ENCODE measurements around the gene FUT6. TPM values are rescaled to one million over a fixed set of nuclear protein-coding genes. Genes with fewer than 3 reads are reported as not detected.
"Not testable (repeated sequence)": the region's sequence is repeated elsewhere in the genome, so short reads cannot be mapped to it uniquely, and the experiment has no call there.

Gene FUT6
- total RNA-seq, 2 experiments from 2014 or later: not detected

DNA sequence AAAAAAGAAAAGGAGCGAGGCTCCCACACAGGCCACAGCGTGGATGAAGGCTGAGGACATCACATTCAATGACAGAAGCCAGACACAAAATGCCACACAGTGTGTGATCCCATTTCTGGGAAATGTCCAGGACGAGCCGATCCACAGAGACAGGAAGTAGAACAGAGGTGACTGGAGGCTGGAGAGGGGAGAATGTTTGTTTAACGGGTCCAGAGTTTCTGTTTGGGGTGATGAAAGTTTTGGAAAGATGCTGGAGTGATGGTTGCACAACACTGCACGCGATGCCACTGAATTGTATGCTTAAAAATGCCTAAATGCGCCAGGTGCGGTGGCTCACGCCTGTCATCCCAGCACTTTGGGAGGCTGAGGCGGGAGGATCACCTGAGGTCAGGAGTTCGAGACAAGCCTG is 31.5 kb upstream of the FUT6 start:
- Mint-ChIP-seq H3K4me1 (ENCODE audit: low read depth) (no peaks in the 10 kb centered on the region), H3K27me3 (ENCODE audit: low read depth) (peaks cover 2% of the 10 kb centered on the region), H3K9me3 (no peaks in the 10 kb centered on the region), H3K27ac (no peak overlapping the region), H3K36me3 (ENCODE audit: low read depth) (no peaks in the 10 kb centered on the region), H3K4me3 (no peak overlapping the region)
- DNase-seq: no peak
- CTCF ChIA-PET: no interaction called here
- intact Hi-C loops (cut with micrococcal nuclease): no loop called here

DNA sequence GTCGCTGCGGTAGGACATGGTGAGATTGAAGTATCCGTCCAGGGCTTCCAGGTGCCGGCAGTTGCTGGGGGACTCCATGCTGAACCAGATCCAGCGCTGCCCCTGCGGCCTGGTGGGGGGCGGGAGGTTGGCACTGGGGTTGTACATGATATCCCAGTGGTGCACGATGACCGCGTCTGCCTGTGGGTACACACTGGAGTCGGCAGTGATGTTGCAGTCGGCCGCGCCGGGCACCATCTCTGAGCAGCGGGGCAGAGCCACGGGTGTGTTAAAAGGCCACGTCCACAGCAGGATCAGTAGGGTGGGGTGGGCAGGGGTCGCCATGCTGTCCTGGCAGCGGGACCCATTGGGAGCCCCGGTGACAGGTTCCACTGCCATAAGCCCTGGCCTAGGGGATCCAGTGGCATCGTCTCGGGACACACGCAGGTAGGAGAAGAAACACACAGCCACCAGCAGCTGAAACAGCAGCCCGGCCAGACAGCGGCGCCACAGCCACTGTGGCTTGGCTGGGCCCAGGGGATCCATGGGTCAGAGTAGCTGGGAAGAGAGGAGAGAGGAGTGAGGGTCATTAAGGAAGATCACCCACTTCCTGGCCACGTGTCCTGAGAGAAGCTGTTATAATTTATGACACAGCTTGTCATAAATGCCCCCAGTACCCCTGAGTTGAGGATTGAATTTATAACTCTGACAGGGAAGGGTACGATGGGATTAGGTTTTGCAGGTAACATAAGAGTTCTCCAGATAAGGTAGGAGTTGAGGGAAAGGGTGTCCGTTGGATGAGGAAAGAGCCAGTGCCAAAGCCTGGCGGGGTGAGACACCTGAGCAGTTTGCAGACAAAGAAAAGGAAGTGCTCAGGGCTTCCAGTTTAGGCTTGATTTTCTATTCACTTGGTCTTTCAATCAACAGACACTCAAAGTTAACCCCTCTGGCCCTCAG is 28.0 kb upstream of the FUT6 start:
- intact Hi-C loops (cut with micrococcal nuclease): no loop called here
- Mint-ChIP-seq H3K4me1 (ENCODE audit: low read depth) (no peaks in the 10 kb centered on the region), H3K27me3 (ENCODE audit: low read depth) (no peaks in the 10 kb centered on the region), H3K27ac (no peak overlapping the region), H3K4me3 (no peak overlapping the region), H3K36me3 (ENCODE audit: low read depth) (no peaks in the 10 kb centered on the region), H3K9me3 (no peaks in the 10 kb centered on the region)
- no peak for DNase-seq
- CTCF ChIA-PET: no interaction called here

DNA sequence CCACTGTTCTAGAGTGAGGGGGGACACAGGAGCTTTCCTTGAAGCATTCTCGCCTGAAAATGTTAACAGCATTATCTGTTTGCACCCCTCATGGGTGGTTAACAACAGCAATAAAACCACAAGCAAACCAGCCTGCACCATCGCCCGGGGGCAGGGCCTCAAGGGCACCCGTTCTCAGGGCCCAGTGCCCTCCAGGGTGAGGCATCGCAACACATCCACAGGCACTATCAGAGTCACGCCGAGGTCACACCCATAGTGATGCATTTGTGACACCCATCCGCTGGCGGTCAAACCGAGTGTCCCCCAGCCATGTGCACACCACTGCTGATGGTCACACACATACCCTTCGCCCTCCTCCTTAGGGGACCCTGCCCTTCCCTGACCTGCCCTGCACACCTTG is 26.3 kb upstream of the FUT6 start:
- no peaks in the 10 kb centered on the region for H3K9me3 Mint-ChIP-seq
- DNase-seq: no peak
- H3K4me1 Mint-ChIP-seq (ENCODE audit: low read depth): no peaks in the 10 kb centered on the region
- no peak overlapping the region for H3K4me3 Mint-ChIP-seq
- H3K27ac Mint-ChIP-seq: no peak overlapping the region
- H3K36me3 Mint-ChIP-seq (ENCODE audit: low read depth): no peaks in the 10 kb centered on the region
- intact Hi-C loops (cut with micrococcal nuclease): no loop called here
- no peaks in the 10 kb centered on the region for H3K27me3 Mint-ChIP-seq (ENCODE audit: low read depth)
- CTCF ChIA-PET: no interaction called here

DNA sequence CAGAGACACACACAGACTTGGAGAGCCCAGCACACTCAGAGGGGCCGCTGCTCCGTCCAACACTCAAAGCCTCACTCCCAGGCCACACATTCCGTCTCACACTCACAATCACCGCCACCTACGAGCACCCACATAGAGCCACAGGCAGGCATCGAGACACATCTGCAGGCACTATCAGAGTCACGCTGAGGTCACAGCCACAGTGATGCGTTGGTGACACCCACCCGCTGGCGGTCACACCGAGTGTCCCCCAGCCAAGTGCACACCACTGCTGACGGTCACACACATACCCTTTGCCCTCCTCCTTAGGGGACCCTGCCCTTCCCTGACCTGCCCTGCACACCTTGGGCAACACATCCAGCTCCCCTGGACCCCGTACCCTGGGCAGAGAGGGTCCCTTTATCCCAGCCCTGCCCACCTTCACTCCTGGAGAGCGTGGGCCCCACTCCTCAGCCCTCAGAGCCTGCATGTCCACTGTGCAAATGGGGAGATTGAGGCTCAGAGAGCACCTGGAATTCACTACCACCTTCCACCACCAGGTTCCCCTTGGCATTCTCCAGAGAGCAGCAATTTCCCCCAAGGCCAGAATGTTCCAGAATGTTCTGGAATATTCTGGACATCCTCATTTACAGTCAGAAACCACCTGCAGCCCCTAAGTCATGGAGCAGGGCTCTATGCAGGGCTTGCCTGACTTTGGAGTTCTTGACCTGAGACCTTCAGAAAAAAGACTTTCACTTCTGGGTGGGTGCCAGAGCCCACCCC is 25.4 kb upstream of the FUT6 start:
- Mint-ChIP-seq H3K9me3 (no peaks in the 10 kb centered on the region), H3K27me3 (ENCODE audit: low read depth) (no peaks in the 10 kb centered on the region), H3K36me3 (ENCODE audit: low read depth) (no peaks in the 10 kb centered on the region), H3K4me3 (no peak overlapping the region), H3K4me1 (ENCODE audit: low read depth) (no peaks in the 10 kb centered on the region), H3K27ac (no peak overlapping the region)
- no peak for DNase-seq
- intact Hi-C loops (cut with micrococcal nuclease): no loop called here
- CTCF ChIA-PET: no interaction called here

DNA sequence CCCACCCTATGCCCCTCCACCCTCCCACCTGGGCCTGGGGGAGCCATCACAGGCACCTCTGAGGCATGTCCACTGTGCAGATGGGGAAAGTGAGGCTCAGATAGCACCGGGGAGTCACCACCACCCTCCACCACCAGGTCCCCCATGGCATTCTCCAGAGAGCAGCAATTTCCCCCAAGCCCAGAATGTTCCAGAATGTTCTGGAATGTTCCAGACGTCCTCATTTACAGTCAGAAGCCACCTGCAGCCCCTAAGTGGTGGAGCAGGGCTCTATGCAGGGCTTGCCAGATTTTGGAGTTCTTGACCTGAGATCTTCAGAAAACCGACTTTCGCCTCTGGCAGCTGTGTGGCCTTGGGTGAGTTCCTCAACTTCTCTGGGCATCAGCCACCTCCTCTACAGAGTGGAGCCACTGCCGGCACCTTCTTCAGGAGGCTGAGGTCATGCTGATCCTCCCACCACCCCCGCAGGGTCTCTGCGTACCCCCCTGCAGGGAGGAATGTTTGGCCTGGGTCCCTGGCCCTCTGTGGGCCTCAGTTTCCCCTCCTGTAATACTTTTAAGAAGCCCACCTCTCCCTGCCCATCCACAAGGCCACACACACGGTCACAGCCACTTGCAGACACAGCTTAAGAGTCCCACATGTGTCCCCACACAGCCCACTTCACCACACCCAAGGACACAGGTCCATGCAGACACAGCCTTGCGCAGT is 24.7 kb upstream of the FUT6 start:
- Mint-ChIP-seq H3K27ac (no peak overlapping the region), H3K4me1 (ENCODE audit: low read depth) (no peaks in the 10 kb centered on the region)
- intact Hi-C loops (cut with micrococcal nuclease): no loop called here

DNA sequence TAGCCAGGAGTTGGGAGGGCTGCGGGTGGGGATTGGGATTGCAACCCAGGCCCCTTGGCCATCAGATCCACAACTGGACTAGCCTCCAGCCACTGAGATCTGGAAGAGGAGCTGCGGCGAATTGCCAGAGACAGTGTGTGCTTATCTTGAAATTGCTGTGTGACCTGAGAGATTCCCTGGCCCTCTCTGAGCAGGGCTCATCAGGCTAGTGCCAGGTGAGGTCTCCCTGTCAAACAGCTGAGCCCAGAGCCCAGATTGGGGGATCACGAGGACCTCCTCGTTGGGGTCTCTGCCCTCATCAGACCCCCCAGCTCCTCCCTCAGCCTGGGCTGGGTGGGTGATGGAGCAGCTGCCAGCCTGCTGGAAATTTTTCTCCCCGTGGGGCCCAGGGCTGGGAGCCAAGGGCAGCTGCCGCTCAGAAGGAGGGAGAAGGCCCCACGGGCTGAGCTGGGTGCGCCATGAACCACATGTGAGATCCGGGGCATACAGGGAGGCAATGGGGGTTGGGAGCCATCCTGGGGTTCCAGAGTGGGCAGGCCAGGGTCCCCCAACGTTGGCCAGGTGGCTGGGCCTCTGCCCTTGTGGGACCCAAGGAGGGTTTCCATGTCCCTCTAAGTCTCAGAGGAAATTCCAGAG is 23.6 kb upstream of the FUT6 start:
- Mint-ChIP-seq H3K27me3 (ENCODE audit: low read depth) (no peaks in the 10 kb centered on the region), H3K36me3 (ENCODE audit: low read depth) (no peaks in the 10 kb centered on the region), H3K9me3 (no peaks in the 10 kb centered on the region), H3K27ac (no peak overlapping the region), H3K4me1 (ENCODE audit: low read depth) (no peaks in the 10 kb centered on the region), H3K4me3 (no peak overlapping the region)
- intact Hi-C loops (cut with micrococcal nuclease): no loop called here
- no peak for DNase-seq
- CTCF ChIA-PET: interaction anchor here (2.0 kb wide), 1 partner anchor 59 kb away, joined by 6 read pairs; the partner anchor contains the start of gene NRTN

More for the DNA sequence above, 24.7 kb upstream of the FUT6 start:
- DNase-seq: no peak
- no peaks in the 10 kb centered on the region for H3K27me3 Mint-ChIP-seq (ENCODE audit: low read depth)
- CTCF ChIA-PET: interaction anchor here (2.0 kb wide), 1 partner anchor 60 kb away, joined by 6 read pairs; the partner anchor contains the start of gene NRTN
- H3K4me3 Mint-ChIP-seq: no peak overlapping the region
- no peaks in the 10 kb centered on the region for H3K9me3 Mint-ChIP-seq
- H3K36me3 Mint-ChIP-seq (ENCODE audit: low read depth): no peaks in the 10 kb centered on the region

DNA sequence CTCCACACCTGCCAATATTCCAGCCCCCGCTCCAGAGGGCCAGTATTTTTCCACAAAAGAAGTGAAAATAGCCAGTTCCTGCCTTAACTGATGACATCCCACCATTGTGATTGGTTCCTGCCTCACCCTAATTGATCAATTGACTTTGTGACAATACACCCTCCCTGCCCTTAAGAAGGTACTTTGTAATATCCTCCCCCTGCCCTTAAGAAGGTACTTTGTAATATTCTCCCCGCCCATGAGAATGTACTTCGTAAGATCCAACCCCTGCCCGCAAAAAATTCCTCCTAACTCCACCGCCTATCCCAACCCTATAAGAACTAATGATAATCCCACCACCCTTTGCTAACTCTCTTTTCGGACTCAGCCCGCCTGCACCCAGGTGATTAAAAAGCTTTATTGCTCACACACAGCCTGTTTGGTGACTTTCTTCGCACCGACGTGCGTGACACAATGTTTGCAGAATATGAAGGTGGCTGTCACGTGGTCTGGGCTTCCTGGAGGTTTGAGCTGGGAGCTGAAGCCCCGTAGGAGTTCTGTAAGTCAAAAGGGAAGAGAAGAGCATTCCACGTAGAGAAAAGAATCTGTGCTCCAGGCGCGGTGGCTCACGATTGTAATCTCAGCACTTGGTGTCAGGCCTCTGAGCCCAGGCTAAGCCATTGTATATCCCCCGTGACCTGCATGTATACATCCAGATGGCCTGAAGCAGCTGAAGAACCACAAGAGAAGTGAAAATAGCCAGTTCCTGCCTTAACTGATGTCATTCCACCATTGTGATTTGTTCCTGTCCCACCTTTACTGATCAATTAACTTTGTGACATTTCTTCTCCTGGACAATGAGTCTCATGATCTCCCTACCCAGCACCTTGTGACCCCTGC is 17.9 kb upstream of the FUT6 start:
- DNase-seq: no peak
- H3K4me3 Mint-ChIP-seq: no peak overlapping the region
- no peak overlapping the region for H3K27ac Mint-ChIP-seq
- no peaks in the 10 kb centered on the region for H3K27me3 Mint-ChIP-seq (ENCODE audit: low read depth)
- intact Hi-C loops (cut with micrococcal nuclease): no loop called here
- H3K9me3 Mint-ChIP-seq: no peaks in the 10 kb centered on the region
- H3K36me3 Mint-ChIP-seq (ENCODE audit: low read depth): no peaks in the 10 kb centered on the region
- no peaks in the 10 kb centered on the region for H3K4me1 Mint-ChIP-seq (ENCODE audit: low read depth)
- CTCF ChIA-PET: no interaction called here

GRCh38 chr19:5855151-5855550 is 15.6 kb upstream of the FUT6 start:
- H3K4me3 Mint-ChIP-seq; CTCF ChIA-PET; H3K9me3 Mint-ChIP-seq; H3K36me3 Mint-ChIP-seq (ENCODE audit: low read depth); DNase-seq; intact Hi-C loops (cut with micrococcal nuclease); H3K4me1 Mint-ChIP-seq (ENCODE audit: low read depth); H3K27ac Mint-ChIP-seq; H3K27me3 Mint-ChIP-seq (ENCODE audit: low read depth): not testable (repeated sequence)

- intact Hi-C loops (cut with micrococcal nuclease); H3K27ac Mint-ChIP-seq; H3K36me3 Mint-ChIP-seq (ENCODE audit: low read depth); H3K9me3 Mint-ChIP-seq; H3K4me3 Mint-ChIP-seq; DNase-seq; H3K4me1 Mint-ChIP-seq (ENCODE audit: low read depth); H3K27me3 Mint-ChIP-seq (ENCODE audit: low read depth): not testable (repeated sequence)
- CTCF ChIA-PET: interaction anchor here (0.6 kb wide), 1 partner anchor 52 kb away, joined by 3 read pairs; no protein-coding TSS in a partner anchor
Measured at GRCh38 chr19:5854121-5854520, 14.6 kb upstream of the FUT6 start.

DNA sequence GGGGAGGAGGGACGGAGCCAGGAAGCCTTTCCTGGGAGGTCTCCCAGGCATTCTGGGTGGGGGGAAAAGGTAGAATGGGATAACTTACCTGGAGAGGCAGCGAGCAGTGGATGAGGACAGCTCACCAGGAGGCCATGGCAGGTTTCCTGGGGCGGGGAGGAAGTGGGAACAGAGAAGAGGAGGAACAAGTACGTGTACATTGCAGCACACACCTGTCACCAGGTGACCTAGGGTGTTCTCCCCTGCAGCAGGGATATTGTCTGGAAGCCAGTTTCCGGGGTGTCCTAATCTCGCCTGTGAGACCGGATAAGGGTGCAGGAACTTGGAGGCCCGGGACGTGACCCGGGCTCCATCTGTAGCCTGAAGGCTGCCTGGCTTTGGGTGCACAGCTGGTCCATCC is 11.8 kb upstream of the FUT6 start, which contains the start of gene FUT3:
Gene FUT3 (minus strand): TSS at position 148 of the 400 bp plus-strand sequence.
- intact Hi-C loops (cut with micrococcal nuclease): no loop called here
- Mint-ChIP-seq H3K4me3 (no peak within 1 kb of the TSS), H3K4me1 (ENCODE audit: low read depth) (no peaks in the 10 kb centered on the region), H3K27ac (no peak within 1 kb of the TSS), H3K27me3 (ENCODE audit: low read depth) (no peaks in the 10 kb centered on the region), H3K36me3 (ENCODE audit: low read depth) (no peaks in the 10 kb centered on the region), H3K9me3 (no peaks in the 10 kb centered on the region)
- CTCF ChIA-PET: interaction anchor here (0.6 to 0.7 kb wide), 2 partner anchors 8 to 478 kb away, joined by 3 read pairs; no protein-coding TSS in a partner anchor
- DNase-seq: no peak

DNA sequence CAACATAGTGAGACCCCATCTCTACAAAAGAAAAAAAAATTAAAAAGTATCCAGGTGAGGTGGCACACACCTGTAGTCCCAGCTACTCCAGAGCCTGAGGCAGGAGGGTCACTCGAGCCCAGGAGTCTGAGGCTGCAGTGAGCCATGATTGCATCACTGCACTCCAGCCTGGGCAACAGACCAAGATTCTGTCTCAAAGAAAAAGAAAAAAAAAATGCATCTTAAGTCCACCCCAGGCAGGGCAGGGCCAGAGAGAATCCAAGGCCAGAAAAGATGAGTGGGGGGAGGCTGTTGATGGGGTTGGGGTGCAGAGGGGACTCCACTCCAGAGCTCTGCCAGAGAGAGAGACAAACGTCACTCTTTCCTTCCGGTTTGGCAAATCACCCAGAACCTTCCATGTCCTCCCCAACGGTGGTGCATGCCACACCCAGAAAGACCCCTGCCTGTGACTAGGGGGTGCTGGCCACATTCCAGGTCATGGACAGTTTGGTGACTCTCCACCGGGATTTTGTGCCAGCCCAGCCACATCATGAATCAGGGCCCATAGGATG is 11.3 kb upstream of the FUT6 start:
- Mint-ChIP-seq H3K27me3 (ENCODE audit: low read depth) (no peaks in the 10 kb centered on the region), H3K27ac (no peak overlapping the region), H3K36me3 (ENCODE audit: low read depth) (no peaks in the 10 kb centered on the region), H3K4me1 (ENCODE audit: low read depth) (no peaks in the 10 kb centered on the region), H3K4me3 (no peak overlapping the region), H3K9me3 (no peaks in the 10 kb centered on the region)
- no peak for DNase-seq
- CTCF ChIA-PET: interaction anchor here (0.6 kb wide), 1 partner anchor 478 kb away, joined by 3 read pairs; no protein-coding TSS in a partner anchor
- intact Hi-C loops (cut with micrococcal nuclease): no loop called here
